IMR-90 (cell line): ENCODE data around the gene MYO1A. TPM values are rescaled to one million over a fixed set of nuclear protein-coding genes. Genes with fewer than 3 reads are reported as not detected.

ENCODE experiments used
- ATAC-seq: fragments of 200-7000 bp; cut with Tn5 transposase; 2 replicates; pipeline ENCODE4 v1.9.1; 2020; ENCODE audit warnings: low read depth, mild to moderate bottlenecking, moderate library complexity
- BruUV-seq: library from RNA; stranded (reverse); fragments of 400-500 nt; replicated peaks from 2 replicates; lab custom pipeline; 2021; lab: Mats Ljungman, UMichigan
- CTCF ChIA-PET: fragments of 300-600 bp; formaldehyde crosslinking; extraction: SDS; loops from one replicate; lab custom pipeline; 2021; ENCODE audit warnings: antibody characterized with exemption; lab: Yijun Ruan, JAX
- POLR2A ChIA-PET: fragments of 300-600 bp; sonication (Branson Sonifier 250); formaldehyde crosslinking; loops from one replicate; lab custom pipeline; 2022; ENCODE audit warnings: antibody characterized with exemption; ENCODE audit not compliant: unreplicated experiment; lab: Charles Lee
- DNase-seq: peaks from one replicate; pipeline ENCODE4 v3.0.0; 2013
- H2AFZ ChIP-seq: replicated peaks from 2 replicates; pipeline ENCODE3; 2013; ENCODE audit warnings: low read length, mild to moderate bottlenecking; ENCODE audit not compliant: poor library complexity
- H2AK5ac ChIP-seq: 2 replicates; pipeline ENCODE4 v1.6.1; 2013; ENCODE audit warnings: low read depth, low read length, inconsistent platforms
- H2AK9ac ChIP-seq: replicated peaks from 2 replicates; pipeline ENCODE3; 2013; ENCODE audit warnings: mild to moderate bottlenecking, low read depth, low read length, moderate library complexity; ENCODE audit not compliant: poor library complexity
- H2BK120ac ChIP-seq: 2 replicates; pipeline ENCODE4 v1.6.1; 2013; ENCODE audit warnings: low read depth, low read length, inconsistent platforms
- H2BK15ac ChIP-seq: 3 replicates; pipeline ENCODE4 v1.6.1; 2013; ENCODE audit warnings: low read depth, low read length, inconsistent platforms
- H2BK20ac ChIP-seq: 2 replicates; pipeline ENCODE4 v1.6.1; 2013; ENCODE audit warnings: low read depth, mild to moderate bottlenecking, inconsistent platforms, low read length, moderate library complexity
- H2BK5ac ChIP-seq: 2 replicates; pipeline ENCODE4 v1.6.1; 2013; ENCODE audit warnings: mild to moderate bottlenecking, low read depth, low read length, inconsistent platforms; ENCODE audit not compliant: poor library complexity, severe bottlenecking
- H3K14ac ChIP-seq: replicated peaks from 2 replicates; pipeline ENCODE4 v1.6.1; 2013; ENCODE audit warnings: low read depth, low read length, inconsistent platforms
- H3K18ac ChIP-seq: 2 replicates; pipeline ENCODE4 v1.6.1; 2013; ENCODE audit warnings: low read depth, low read length, control low read depth
- H3K23ac ChIP-seq: 2 replicates; pipeline ENCODE4 v1.6.1; 2013; ENCODE audit warnings: low read depth, low read length, inconsistent platforms
- H3K27ac ChIP-seq: 2 replicates; pipeline ENCODE4 v1.5.1; 2013; ENCODE audit warnings: mild to moderate bottlenecking, control low read depth, low read length; ENCODE audit not compliant: insufficient read depth
- H3K27me3 ChIP-seq: 2 replicates; pipeline ENCODE4 v1.6.1; 2013; ENCODE audit warnings: low read length; ENCODE audit not compliant: control insufficient read depth, insufficient read depth
- H3K36me3 ChIP-seq: 2 replicates; pipeline ENCODE4 v1.6.1; 2013; ENCODE audit warnings: low read length, mixed read lengths; ENCODE audit not compliant: control insufficient read depth, insufficient read depth
- H3K4ac ChIP-seq: 2 replicates; pipeline ENCODE4 v1.6.1; 2013; ENCODE audit warnings: low read depth, low read length, inconsistent platforms
- H3K4me1 ChIP-seq: 2 replicates; pipeline ENCODE4 v1.6.1; 2013; ENCODE audit warnings: low read length, mixed read lengths; ENCODE audit not compliant: control insufficient read depth, insufficient read depth
- H3K4me2 ChIP-seq: 2 replicates; pipeline ENCODE4 v1.6.1; 2013; ENCODE audit warnings: low read depth, mild to moderate bottlenecking, control low read depth, low read length, moderate library complexity
- H3K4me3 ChIP-seq: 2 replicates; pipeline ENCODE4 v1.5.1; 2013; ENCODE audit warnings: low read depth, mild to moderate bottlenecking, control low read depth, low read length, moderate library complexity; ENCODE audit not compliant: insufficient read depth
- H3K56ac ChIP-seq: 2 replicates; pipeline ENCODE4 v1.6.1; 2013; ENCODE audit warnings: low read length, inconsistent platforms; ENCODE audit not compliant: insufficient read depth; ENCODE audit errors: extremely low read depth
- H3K79me1 ChIP-seq, 2 experiments: 2 replicates each; pipeline ENCODE4 v1.6.1; 2013; ENCODE audit warnings: low read length in 2 of 2, inconsistent platforms in 1 of 2, low read depth in 1 of 2
- H3K9ac ChIP-seq: 2 replicates; pipeline ENCODE4 v1.6.1; 2013; ENCODE audit warnings: low read depth, low read length, control low read depth
- H3K9me1 ChIP-seq: 2 replicates; pipeline ENCODE4 v1.6.1; 2013; ENCODE audit warnings: low read length, inconsistent platforms; ENCODE audit not compliant: insufficient read depth
- H3K9me3 ChIP-seq: 2 replicates; pipeline ENCODE4 v1.6.1; 2013; ENCODE audit warnings: low read length; ENCODE audit not compliant: control insufficient read depth, insufficient read depth
- H4K20me1 ChIP-seq: 2 replicates; pipeline ENCODE4 v1.6.1; 2013; ENCODE audit warnings: low read length, inconsistent platforms; ENCODE audit not compliant: insufficient read depth
- H4K5ac ChIP-seq: 2 replicates; pipeline ENCODE4 v1.6.1; 2013; ENCODE audit warnings: mild to moderate bottlenecking, low read depth, low read length, control low read depth
- H4K8ac ChIP-seq, 2 experiments: 2 replicates each; pipeline ENCODE4 v1.6.1; 2013; ENCODE audit warnings: low read depth in 2 of 2, low read length in 2 of 2, control low read depth in 1 of 2, inconsistent platforms in 1 of 2
- H4K91ac ChIP-seq: 2 replicates; pipeline ENCODE4 v1.6.1; 2013; ENCODE audit warnings: low read depth, low read length, inconsistent platforms; ENCODE audit not compliant: insufficient read depth
- BHLHE40 ChIP-seq: fragments of 150-350 bp; IDR thresholded peaks from 2 replicates; pipeline ENCODE4 v1.6.1; 2016; ENCODE audit warnings: mild to moderate bottlenecking, low read depth, low read length
- CEBPB ChIP-seq: IDR thresholded peaks from 2 replicates; pipeline ENCODE4 v1.6.1; 2012; ENCODE audit warnings: low read depth, low read length, improper control_type of control experiment
- CHD1 ChIP-seq: IDR thresholded peaks from 2 replicates; pipeline ENCODE4 v1.6.1; 2012; ENCODE audit warnings: low read depth, low read length, improper control_type of control experiment
- CTCF ChIP-seq: conservative IDR thresholded peaks from 2 replicates; pipeline ENCODE4 v1.5.1; 2012; ENCODE audit warnings: mild to moderate bottlenecking, low read depth, low read length, improper control_type of control experiment
- FOS ChIP-seq: fragments of 150-350 bp; IDR thresholded peaks from 2 replicates; pipeline ENCODE4 v1.6.1; 2016; ENCODE audit warnings: low read depth, low read length
- MAFK ChIP-seq: IDR thresholded peaks from 2 replicates; pipeline ENCODE4 v1.6.1; 2012; ENCODE audit warnings: low read depth, low read length, improper control_type of control experiment
- MAZ ChIP-seq: IDR thresholded peaks from 2 replicates; pipeline ENCODE4 v1.6.1; 2012; ENCODE audit warnings: low read depth, mild to moderate bottlenecking, low read length, improper control_type of control experiment, moderate library complexity, borderline replicate concordance
- MXI1 ChIP-seq: IDR thresholded peaks from 2 replicates; pipeline ENCODE4 v1.6.1; 2012; ENCODE audit warnings: low read depth, mild to moderate bottlenecking, low read length, moderate library complexity, borderline replicate concordance
- NFE2L2 ChIP-seq: fragments of 150-350 bp; IDR thresholded peaks from 2 replicates; pipeline ENCODE4 v1.6.1; 2016; ENCODE audit warnings: low read depth, mild to moderate bottlenecking, low read length
- POLR2A ChIP-seq: IDR thresholded peaks from 2 replicates; pipeline ENCODE4 v1.6.1; 2012; ENCODE audit warnings: mild to moderate bottlenecking, low read depth, low read length
- RAD21 ChIP-seq: IDR thresholded peaks from 2 replicates; pipeline ENCODE4 v1.6.1; 2012; ENCODE audit warnings: low read length, improper control_type of control experiment
- RCOR1 ChIP-seq: IDR thresholded peaks from 2 replicates; pipeline ENCODE4 v1.6.1; 2012; ENCODE audit warnings: mild to moderate bottlenecking, low read length, improper control_type of control experiment; ENCODE audit not compliant: insufficient replicate concordance
- RFX5 ChIP-seq: IDR thresholded peaks from 2 replicates; pipeline ENCODE4 v1.8.0; 2012; ENCODE audit warnings: low read depth, mild to moderate bottlenecking, low read length, moderate library complexity
- SMC3 ChIP-seq: fragments of 150-350 bp; IDR thresholded peaks from 2 replicates; pipeline ENCODE4 v1.6.1; 2016; ENCODE audit warnings: low read depth, mild to moderate bottlenecking, antibody characterized with exemption, low read length, moderate library complexity
- WGBS, 2 experiments: methylation state at CpG; one replicate each; pipeline versions ENCODE4 v1.1.5 to v1.1.7; 2013; ENCODE audit warnings: missing lambda C conversion rate in 2 of 2; ENCODE audit not compliant: insufficient read length in 1 of 2; ENCODE audit errors: extremely low coverage in 2 of 2; 5-methylcytosine and 5-hydroxymethylcytosine counted together
- dilution Hi-C: fragments of 300-500 bp; cut with HindIII; formaldehyde crosslinking; loops from one replicate; pipeline ENCODE4 v1.14.3; 2018; ENCODE audit warnings: low sequenced_read_pairs; ENCODE audit not compliant: unreplicated experiment
- in situ Hi-C: fragments of 300-500 bp; cut with MboI; formaldehyde crosslinking; loops from 3 replicates; pipeline ENCODE4 v1.14.3; 2019; ENCODE audit warnings: low sequenced_read_pairs, inconsistent platforms, mixed read lengths
- intact Hi-C: fragments of 100-400 bp; cut with micrococcal nuclease; formaldehyde crosslinking; loops from 2 replicates; pipeline ENCODE4 v1.10.0; 2022
- polyA plus RNA-seq, 3 experiments: library from polyadenylated mRNA; depleted of rRNA; stranded (reverse); fragments of >200 nt; gene quantifications; 2 replicates each; pipeline ENCODE4 v1.2.3, GENCODE V29; 2012; ENCODE audit warnings: low replicate concordance in 1 of 3
- total RNA-seq: library from RNA; depleted of rRNA; stranded (reverse); fragments of >200 nt; gene quantifications from 2 replicates; pipeline ENCODE4 v1.2.3, GENCODE V29; 2012
- TF ChIP-seq, protein P1 (sequence below): fragments of 150-350 bp; IDR thresholded peaks from 2 replicates; pipeline ENCODE4 v1.6.1; 2017; ENCODE audit warnings: mild to moderate bottlenecking, antibody characterized with exemption, low read length, low read depth
- TF ChIP-seq, protein P2 (sequence below): fragments of 150-350 bp; IDR thresholded peaks from 2 replicates; pipeline ENCODE4 v1.6.1; 2016; ENCODE audit warnings: low read depth, mild to moderate bottlenecking, low read length, moderate library complexity, borderline replicate concordance

The MYO1A gene
- total and polyA plus RNA-seq, 2 of the 4 experiments (the other 2 are of a cell fraction): under 0.01 TPM; not detected in 1

GRCh38 chr12:57031138-57031725 is 18.7 kb downstream of the MYO1A start:
- Histone ChIP-seq H3K56ac (no peak overlapping the region), H3K14ac (no peak overlapping the region), H3K9me1 (no peaks in the 10 kb centered on the region), H4K8ac (no peak overlapping the region), H3K79me1 (no peaks in the 10 kb centered on the region), H3K18ac (no peak overlapping the region), H4K5ac (no peak overlapping the region), H3K9me3 (no peaks in the 10 kb centered on the region), H2BK120ac (no peak overlapping the region), H2AFZ (no peak overlapping the region), H3K27ac (no peak overlapping the region), H2BK15ac (no peak overlapping the region), H3K23ac (no peak overlapping the region), H3K4me3 (no peak overlapping the region), H4K20me1 (no peaks in the 10 kb centered on the region), H3K36me3 (no peaks in the 10 kb centered on the region), H3K4ac (no peak overlapping the region), H3K9ac (no peak overlapping the region), H4K91ac (no peak overlapping the region), H2AK9ac (no peak overlapping the region), H3K27me3 (peaks cover 66% of the 10 kb centered on the region), H3K4me2 (no peak overlapping the region), H2AK5ac (no peak overlapping the region), H3K4me1 (no peaks in the 10 kb centered on the region), H2BK5ac (no peak overlapping the region), H2BK20ac (no peak overlapping the region)
- in situ Hi-C loops: no loop called here
- POLR2A ChIA-PET: no interaction called here
- intact Hi-C loops: no loop called here
- no TSS peak for BruUV-seq
- no peak for ATAC-seq
- WGBS, 2 experiments: no CpG with 5 or more reads among the region's 2 CpGs
- dilution Hi-C loops: no loop called here
- TF ChIP-seq, protein P1, sequence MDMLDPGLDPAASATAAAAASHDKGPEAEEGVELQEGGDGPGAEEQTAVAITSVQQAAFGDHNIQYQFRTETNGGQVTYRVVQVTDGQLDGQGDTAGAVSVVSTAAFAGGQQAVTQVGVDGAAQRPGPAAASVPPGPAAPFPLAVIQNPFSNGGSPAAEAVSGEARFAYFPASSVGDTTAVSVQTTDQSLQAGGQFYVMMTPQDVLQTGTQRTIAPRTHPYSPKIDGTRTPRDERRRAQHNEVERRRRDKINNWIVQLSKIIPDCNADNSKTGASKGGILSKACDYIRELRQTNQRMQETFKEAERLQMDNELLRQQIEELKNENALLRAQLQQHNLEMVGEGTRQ: no peak
- TF ChIP-seq RAD21 (no peak), RFX5 (no peak), MAZ (no peak), BHLHE40 (no peak), MAFK (no peak), CHD1 (no peak), MXI1 (no peak), POLR2A (no peak), CTCF (no peak), CEBPB (no peak), NFE2L2 (no peak), SMC3 (no peak), RCOR1 (no peak), FOS (no peak)
- TF ChIP-seq, protein P2, sequence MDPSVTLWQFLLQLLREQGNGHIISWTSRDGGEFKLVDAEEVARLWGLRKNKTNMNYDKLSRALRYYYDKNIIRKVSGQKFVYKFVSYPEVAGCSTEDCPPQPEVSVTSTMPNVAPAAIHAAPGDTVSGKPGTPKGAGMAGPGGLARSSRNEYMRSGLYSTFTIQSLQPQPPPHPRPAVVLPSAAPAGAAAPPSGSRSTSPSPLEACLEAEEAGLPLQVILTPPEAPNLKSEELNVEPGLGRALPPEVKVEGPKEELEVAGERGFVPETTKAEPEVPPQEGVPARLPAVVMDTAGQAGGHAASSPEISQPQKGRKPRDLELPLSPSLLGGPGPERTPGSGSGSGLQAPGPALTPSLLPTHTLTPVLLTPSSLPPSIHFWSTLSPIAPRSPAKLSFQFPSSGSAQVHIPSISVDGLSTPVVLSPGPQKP: no peak
- CTCF ChIA-PET: interaction anchor here (0.5 to 0.8 kb wide), 2 partner anchors 14 to 23 kb away, joined by 3 to 4 read pairs; no protein-coding TSS in a partner anchor
- DNase-seq: no peak
